NCI-H128 (cell line): ENCODE data around the gene FGF11.
A peak's percentile ranks its signal among the peaks of the same experiment; 100 is the strongest.

Source experiments
- DNase-seq: peaks from one replicate; lab custom pipeline; 2025; ENCODE audit not compliant: unreplicated experiment; lab: John Stamatoyannopoulos, UW

The FGF11 gene

GRCh38 chr17:7429722-7430121 is 9.6 kb upstream of the FGF11 start:
- no peak for DNase-seq

GRCh38 chr17:7431231-7431630 is 8.1 kb upstream of the FGF11 start:
- no peak for DNase-seq

- DNase-seq: no peak
Observed at GRCh38 chr17:7432296-7432695, 7.0 kb upstream of the FGF11 start.

DNA sequence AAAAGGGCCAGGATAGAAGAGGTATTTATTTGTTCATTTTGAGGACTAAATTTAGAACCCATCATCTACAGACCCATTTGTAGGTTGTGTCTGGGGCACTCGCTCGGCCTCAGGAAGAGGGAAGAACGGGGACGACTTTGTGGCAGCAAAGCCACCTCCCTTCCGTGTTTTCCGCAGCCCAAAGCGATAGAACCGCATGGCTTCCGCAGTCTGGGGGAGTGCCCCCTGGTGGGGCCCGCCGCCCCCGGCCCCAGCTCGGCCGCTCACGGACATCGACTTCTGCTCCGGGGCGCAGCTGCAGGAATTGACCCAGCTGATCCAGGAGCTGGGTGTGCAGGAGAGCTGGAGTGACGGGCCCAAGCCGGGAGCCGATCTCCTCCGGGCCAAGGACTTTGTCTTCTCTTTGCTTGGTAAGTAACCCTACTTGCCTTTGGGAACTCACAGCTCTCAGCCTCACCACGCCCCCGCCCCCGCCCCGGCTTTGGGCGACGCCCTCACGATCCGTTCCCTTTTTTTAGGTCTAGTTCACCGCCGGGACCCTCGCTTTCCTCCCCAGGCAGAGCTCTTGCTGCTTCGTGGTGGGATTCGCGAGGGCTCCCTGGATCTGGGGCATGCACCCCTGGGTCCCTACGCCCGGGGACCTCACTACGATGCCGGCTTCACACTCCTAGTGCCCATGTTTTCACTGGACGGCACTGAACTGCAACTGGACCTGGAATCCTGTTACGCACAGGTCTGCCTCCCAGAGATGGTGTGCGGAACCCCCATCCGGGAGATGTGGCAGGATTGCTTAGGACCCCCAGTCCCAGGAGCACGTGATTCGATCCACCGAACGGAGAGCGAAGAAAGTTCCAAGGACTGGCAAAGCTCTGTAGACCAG is 3.4 kb upstream of the FGF11 start:
- no peak for DNase-seq

DNA sequence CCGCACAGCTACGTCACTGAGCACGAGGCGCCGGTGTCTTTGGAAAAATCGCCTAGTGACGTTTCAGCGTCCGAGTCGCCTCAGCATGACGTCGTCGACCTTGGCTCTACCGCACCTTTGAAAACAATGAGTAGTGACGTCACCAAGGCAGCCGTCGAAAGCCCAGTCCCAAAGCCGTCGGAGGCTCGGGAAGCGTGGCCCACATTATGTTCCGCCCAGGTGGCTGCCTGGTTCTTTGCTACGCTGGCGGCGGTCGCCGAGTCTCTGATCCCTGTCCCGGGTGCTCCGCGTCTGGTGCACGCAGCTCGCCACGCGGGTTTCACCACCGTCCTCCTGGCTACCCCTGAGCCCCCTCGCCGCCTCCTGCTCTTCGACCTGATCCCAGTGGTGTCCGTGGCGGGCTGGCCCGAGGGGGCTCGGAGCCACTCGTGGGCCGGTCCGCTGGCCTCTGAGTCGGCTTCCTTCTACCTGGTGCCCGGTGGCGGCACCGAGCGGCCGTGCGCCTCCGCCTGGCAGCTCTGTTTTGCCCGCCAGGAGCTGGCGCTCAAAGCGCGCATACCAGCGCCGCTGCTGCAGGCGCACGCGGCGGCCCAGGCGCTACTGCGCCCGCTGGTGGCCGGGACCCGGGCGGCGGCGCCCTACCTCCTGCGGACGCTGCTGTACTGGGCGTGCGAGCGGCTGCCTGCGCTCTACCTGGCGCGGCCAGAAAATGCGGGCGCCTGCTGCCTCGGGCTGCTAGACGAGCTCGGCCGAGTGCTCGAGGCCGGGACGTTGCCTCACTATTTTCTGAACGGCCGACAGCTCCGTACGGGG is 2.5 kb upstream of the FGF11 start:
- peak; percentile 47 for DNase-seq

DNA sequence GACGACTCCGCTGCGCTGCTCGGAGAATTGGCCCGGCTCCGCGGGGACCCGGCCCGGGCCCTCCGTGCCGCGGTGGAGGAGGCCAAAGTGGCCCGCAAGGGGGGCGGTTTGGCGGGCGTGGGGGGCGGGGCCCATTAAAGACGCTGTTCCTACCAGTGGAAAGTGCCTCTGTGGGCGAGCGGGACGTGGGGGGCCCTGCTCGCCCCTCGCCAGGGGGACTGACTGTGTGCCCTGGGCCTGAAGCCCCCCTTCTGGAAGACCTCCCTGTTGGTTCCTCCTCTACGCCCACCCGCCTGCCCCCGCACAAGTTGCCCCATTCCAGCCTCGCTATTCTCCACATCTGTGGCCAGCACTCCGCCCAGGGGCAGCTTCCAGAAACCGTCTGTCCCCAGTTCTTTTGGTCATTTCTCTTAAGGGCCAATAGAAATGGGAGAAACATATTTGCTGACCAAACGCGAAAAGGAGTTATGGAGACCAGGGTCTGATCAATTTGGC is 1.9 kb upstream of the FGF11 start:
- no peak for DNase-seq

DNA sequence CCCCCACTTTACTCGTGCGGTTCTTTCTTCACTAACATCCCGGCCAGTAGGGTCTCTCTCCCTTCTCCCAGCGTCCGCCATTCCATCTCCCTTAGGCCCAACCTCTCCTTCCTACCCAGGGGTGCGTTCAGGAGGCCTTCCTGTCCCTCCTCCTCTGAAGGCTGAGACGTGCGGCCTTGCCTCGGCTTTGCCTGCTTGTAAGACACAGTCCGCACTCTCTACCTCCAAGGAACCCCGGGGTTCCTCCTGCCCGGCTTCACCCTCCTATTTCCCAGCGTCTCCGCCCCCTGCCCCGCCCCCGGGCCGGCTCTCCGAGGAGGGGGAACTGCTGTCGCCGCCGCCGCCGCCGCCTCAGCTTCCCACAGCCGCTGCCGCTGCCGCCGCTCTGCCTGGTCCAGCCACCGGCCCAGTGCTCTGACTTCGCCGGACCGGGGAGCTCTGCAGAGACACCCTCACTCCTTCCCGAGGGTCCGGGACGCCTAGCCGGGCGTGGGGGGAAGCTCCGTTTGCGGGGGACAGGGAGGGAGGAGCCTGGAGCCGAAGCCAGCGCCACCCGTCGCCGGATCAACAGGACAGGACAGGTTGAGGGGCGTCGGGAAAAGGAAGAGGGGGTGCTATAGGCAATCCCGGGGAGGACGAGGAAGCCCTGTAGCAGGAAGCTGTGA is 1.2 kb upstream of the FGF11 start:
- DNase-seq: no peak

DNA sequence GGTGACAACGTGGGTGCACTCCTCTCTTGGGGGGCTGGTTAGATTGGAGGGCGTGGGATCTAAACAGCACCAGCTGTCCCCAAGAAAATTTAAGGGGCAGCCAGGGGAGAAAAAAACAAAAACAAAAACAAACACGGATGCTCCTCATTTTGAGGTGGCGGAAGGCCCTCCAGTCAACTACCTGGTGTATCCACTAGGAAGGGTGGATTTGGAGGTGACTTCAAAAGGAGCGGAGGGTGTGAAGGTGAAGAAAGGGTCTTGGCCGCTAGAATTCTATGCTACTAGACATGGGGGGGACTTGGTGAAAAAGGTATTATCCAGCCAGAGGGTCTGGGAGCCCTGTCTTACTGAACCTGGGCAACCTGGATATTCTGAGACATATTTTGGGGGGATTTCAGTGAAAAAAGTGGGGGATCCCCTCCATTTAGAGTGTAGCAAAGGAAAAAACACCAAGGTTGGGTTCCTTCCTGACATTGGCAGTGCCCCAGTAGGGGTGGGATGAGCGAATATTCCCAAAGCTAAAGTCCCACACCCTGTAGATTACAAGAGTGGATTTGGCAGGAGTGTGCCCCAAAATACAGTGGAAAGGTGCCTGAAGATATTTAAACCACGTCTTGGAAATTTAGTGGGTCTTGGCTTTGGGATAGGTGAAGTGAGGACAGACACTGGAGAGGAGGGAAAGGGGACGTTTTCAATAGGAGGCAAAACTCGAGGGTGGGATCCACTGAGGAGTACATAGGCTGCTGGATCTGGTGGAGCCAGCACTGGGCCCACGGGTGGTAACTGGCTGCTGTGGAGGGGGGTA is 454 bp upstream of the FGF11 start:
- no peak for DNase-seq

GRCh38 chr17:7440113-7440833 is 961 bp downstream of the FGF11 start:
- peak; percentile 30 for DNase-seq

DNA sequence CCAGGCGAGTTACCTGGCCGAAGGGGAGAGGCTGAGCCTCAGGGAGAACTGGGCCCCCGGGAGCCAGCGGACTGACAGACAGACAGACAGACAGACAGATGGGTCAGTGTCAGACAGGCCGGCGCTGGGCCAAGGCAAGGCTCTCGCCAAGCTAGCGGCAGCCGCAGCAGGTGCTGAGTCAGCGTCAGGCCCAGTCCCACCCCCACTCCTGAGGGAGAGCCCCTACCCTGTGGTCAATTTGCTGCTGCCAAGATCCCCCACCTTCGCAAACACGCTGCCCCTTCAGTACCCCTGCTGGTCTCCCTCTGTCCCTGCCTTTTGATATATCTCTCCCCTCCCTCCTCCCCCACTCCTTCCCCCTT is 1.5 kb downstream of the FGF11 start:
- no peak for DNase-seq

GRCh38 chr17:7441266-7441665 is 2.0 kb downstream of the FGF11 start:
- no peak for DNase-seq

- no peak for DNase-seq
Observed at GRCh38 chr17:7442142-7442541, 2.8 kb downstream of the FGF11 start.

DNA sequence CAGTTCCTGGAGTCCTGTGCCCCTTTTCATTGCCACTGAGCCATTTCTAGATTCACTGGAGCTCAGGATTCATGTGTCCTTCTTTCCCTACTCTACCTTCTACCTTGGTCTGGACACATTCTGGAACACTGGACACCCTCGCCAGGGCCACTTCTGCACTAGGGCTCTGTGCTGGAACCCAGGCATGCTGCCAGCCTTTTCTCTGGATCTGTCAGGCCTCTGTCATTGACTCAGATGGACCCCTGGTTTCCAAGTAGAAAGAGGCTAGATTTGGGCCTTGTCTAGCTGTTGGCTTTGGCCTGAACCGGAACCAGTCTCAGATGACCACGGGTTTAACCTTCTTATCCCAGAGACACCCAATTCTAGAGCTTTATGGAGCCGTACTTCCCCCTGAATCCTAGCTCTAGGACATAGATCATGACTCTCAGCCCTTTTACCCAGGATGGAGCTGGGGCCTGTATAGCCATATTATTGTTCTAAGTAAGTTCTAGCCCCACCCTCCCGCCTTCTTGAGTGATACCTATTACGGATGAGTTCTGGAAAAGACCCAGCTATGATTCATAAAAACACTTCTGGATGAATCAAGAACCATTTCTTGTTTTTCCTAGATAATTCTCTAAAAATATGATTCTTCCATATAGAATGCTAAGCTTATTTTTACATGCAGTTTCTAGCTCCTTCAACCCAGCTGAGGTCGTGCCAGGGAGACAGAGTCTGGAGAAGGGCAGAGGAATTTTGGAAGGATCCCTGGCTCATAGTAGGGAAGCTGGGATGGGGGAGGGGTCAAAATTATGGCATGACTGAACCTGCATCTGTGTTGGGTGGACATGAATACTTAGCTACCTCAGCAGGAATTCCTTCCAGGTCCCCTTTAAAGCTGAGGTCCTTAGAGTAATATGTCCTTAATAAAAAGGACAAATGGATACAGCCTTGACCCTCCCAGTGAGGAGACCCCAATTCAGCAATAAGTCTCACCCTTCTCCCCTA is 4.5 kb downstream of the FGF11 start:
- no peak for DNase-seq

DNA sequence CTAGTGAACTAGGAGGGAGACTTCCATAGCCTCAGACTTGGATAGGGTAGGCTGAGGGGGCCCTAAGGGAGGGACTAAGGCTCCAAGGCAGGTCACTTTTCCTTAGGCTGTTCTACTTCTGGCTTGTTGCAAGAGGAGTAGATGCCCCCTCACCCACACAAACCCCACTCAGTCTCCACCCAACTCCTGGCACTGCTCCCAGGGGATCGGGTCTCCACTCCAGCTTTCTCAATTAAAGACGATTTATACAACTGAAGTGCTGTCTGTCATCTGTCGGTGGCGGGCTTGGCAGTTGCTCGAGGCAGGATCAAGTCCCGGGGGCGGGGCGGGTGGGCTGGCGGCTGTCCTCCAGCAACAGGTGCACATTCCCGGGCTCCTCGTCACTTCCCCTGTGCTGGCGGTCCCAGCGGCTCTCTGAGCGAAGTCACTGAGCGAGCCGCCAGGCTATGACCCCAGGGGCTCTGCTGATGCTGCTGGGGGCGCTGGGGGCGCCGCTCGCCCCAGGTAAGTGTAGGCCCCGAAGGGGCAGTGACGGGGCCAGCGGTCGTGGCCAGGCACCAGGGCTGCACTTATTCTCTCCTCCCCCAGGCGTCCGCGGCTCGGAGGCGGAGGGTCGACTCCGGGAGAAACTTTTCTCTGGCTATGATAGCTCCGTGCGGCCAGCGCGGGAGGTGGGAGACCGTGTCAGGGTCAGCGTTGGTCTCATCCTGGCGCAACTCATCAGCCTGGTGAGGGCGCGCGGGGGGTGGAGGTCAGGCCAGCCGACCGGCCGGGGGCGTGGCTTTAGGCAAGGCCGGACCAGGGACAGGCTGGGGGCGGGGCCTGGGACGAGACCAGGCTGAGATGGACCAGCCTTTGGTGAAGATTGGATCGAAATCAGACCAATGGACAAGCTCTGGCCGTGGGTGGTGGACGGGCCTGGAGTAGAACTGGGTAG is 5.6 kb downstream of the FGF11 start, which contains the start of gene CHRNB1:
CHRNB1 (plus strand) TSS at position 380 of the 937 bp plus-strand sequence; CDS start at position 447, 67 bp downstream.
- peak; percentile 12 for DNase-seq

- no peak for DNase-seq
Observed at GRCh38 chr17:7445619-7445968, 6.3 kb downstream of the FGF11 start.

GRCh38 chr17:7448461-7448860 is 9.1 kb downstream of the FGF11 start:
- no peak for DNase-seq

- DNase-seq: no peak
Observed at GRCh38 chr17:7459961-7460545, 20.7 kb downstream of the FGF11 start.
